Epidermal melanocyte (primary cell): ENCODE results near the gene SLC38A9.
"Not testable (repeated sequence)": the region's sequence is repeated elsewhere in the genome, so short reads cannot be mapped to it uniquely, and the experiment has no call there.

Experiments used
- DNase-seq: peaks from one replicate; pipeline ENCODE4 v3.0.0; 2011; ENCODE audit warnings: low spot score; ENCODE audit not compliant: insufficient read length

SLC38A9 gene

GRCh38 chr5:55712023-55712859 lies at the start of gene SLC38A9:
TSS of gene SLC38A9 (minus strand) at chr5:55712324. CDS start at chr5:55697958, 14,366 bp downstream.
- DNase-seq, result peak; percentile 89

GRCh38 chr5:55761721-55762120 lies 49.6 kb upstream of the SLC38A9 start:
- DNase-seq, result not testable (repeated sequence)

GRCh38 chr5:55758714-55759113 lies 46.6 kb upstream of the SLC38A9 start:
- DNase-seq, result no peak

GRCh38 chr5:55758231-55758630 lies 46.1 kb upstream of the SLC38A9 start:
- DNase-seq, result no peak

GRCh38 chr5:55750499-55750898 lies 38.4 kb upstream of the SLC38A9 start:
- no peak for DNase-seq

GRCh38 chr5:55750063-55750462 lies 37.9 kb upstream of the SLC38A9 start:
- no peak for DNase-seq

GRCh38 chr5:55749387-55749786 lies 37.3 kb upstream of the SLC38A9 start:
- DNase-seq, result no peak

GRCh38 chr5:55747778-55748318 lies 35.7 kb upstream of the SLC38A9 start:
- no peak for DNase-seq

- no peak for DNase-seq
Measured at GRCh38 chr5:55742778-55743177, 30.7 kb upstream of the SLC38A9 start.

GRCh38 chr5:55737793-55738192 lies 25.7 kb upstream of the SLC38A9 start, which contains the start of gene DDX4:
TSS of gene DDX4 (plus strand) at chr5:55738061. CDS start at chr5:55738964, 903 bp downstream.
- no peak for DNase-seq

- no peak for DNase-seq
Measured at GRCh38 chr5:55734658-55735057, 22.5 kb upstream of the SLC38A9 start.

- no peak for DNase-seq
Measured at GRCh38 chr5:55732585-55732984, 20.5 kb upstream of the SLC38A9 start.

GRCh38 chr5:55731848-55732247 lies 19.7 kb upstream of the SLC38A9 start:
- DNase-seq, result no peak

- no peak for DNase-seq
Measured at GRCh38 chr5:55724281-55724680, 12.2 kb upstream of the SLC38A9 start.

GRCh38 chr5:55720188-55720703 lies 8.1 kb upstream of the SLC38A9 start:
- no peak for DNase-seq

GRCh38 chr5:55719026-55719425 lies 6.9 kb upstream of the SLC38A9 start:
- not testable (repeated sequence) for DNase-seq

GRCh38 chr5:55715519-55716078 lies 3.5 kb upstream of the SLC38A9 start:
- no peak for DNase-seq

- DNase-seq, result no peak
Measured at GRCh38 chr5:55714749-55715148, 2.6 kb upstream of the SLC38A9 start.

GRCh38 chr5:55714339-55714738 lies 2.2 kb upstream of the SLC38A9 start:
- DNase-seq, result no peak

GRCh38 chr5:55713871-55714270 lies 1.7 kb upstream of the SLC38A9 start:
- no peak for DNase-seq

GRCh38 chr5:55711507-55712022 lies 559 bp downstream of the SLC38A9 start:
- DNase-seq, result no peak

GRCh38 chr5:55708732-55709131 lies 3.4 kb downstream of the SLC38A9 start:
- no peak for DNase-seq
